Right lobe of liver (tissue), 4 donors: ENCODE data around the gene PRR20G.

Experiments used
- POLR2A ChIP-seq: fragments of 450-650 bp; IDR thresholded peaks from one replicate; pipeline ENCODE4 v1.6.1; 2017; ENCODE audit warnings: antibody characterized with exemption, mild to moderate bottlenecking
- TF ChIP-seq, protein P1 (sequence below), 4 donors: fragments of 200-600 bp in 3 of 4; fragments of 450-650 bp in 1 of 4; IDR thresholded peaks; one replicate each; pipeline versions ENCODE4 v1.5.1 to v1.8.0; 2016 to 2022; ENCODE audit warnings: antibody characterized with exemption in 4 of 4, mild to moderate bottlenecking in 2 of 4
- donor health status: DM: no; HTN: no; CAD: no.
- donor health status: DM: no; HTN: no; CAD: no.
- donor health status: DM: no; HTN: yes; CAD: no.

DNA sequence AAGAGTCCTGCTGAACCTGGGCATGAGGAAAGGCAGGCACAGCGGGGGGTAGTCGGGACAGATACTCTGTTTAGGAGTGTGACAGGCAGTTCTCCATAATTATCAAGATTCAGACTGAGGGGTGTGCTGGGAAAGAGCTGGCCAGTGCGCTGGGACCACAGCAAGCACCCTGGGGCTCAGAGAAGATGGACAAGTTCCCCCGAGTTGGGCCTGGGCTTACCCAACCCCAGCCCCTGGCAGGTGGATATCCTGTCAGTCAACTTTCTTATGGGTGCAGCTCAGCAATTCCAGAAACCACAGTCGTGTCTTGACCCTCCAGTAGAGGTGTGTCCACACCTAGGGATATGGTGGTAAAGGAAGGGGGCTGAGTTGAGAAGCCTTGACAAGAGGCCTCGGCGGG is 49.2 kb upstream of the PRR20G start:
- TF ChIP-seq, protein P1, sequence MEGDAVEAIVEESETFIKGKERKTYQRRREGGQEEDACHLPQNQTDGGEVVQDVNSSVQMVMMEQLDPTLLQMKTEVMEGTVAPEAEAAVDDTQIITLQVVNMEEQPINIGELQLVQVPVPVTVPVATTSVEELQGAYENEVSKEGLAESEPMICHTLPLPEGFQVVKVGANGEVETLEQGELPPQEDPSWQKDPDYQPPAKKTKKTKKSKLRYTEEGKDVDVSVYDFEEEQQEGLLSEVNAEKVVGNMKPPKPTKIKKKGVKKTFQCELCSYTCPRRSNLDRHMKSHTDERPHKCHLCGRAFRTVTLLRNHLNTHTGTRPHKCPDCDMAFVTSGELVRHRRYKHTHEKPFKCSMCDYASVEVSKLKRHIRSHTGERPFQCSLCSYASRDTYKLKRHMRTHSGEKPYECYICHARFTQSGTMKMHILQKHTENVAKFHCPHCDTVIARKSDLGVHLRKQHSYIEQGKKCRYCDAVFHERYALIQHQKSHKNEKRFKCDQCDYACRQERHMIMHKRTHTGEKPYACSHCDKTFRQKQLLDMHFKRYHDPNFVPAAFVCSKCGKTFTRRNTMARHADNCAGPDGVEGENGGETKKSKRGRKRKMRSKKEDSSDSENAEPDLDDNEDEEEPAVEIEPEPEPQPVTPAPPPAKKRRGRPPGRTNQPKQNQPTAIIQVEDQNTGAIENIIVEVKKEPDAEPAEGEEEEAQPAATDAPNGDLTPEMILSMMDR (IDR thresholded peaks at IDR 0.05): no peak
- no peak for TF ChIP-seq POLR2A
